Left hindlimb (tissue), 1 donor: ENCODE measurements around the gene SGO1.
"Not testable (repeated sequence)": the region's sequence is repeated elsewhere in the genome, so short reads cannot be mapped to it uniquely, and the experiment has no call there.

Experiments used
- DNase-seq: peaks from one replicate; pipeline ENCODE4 v3.0.0-alpha.2; 2018

SGO1 gene

GRCh38 chr3:20185679-20186599 lies at the start of gene SGO1:
Gene SGO1, minus strand, starts transcription at chr3:20186206. Its CDS starts 2,179 bp downstream, at chr3:20184027.
- peak; percentile 99 for DNase-seq

- no peak for DNase-seq
Measured at GRCh38 chr3:20235796-20236195, 49.8 kb upstream of the SGO1 start.

- no peak for DNase-seq
Measured at GRCh38 chr3:20232906-20233780, 47.1 kb upstream of the SGO1 start.

GRCh38 chr3:20230954-20231353 lies 44.9 kb upstream of the SGO1 start:
- DNase-seq, result no peak

- DNase-seq, result no peak
Measured at GRCh38 chr3:20225769-20226168, 39.8 kb upstream of the SGO1 start.

- no peak for DNase-seq
Measured at GRCh38 chr3:20222274-20222673, 36.3 kb upstream of the SGO1 start.

GRCh38 chr3:20218215-20218614 lies 32.2 kb upstream of the SGO1 start:
- DNase-seq, result no peak

- no peak for DNase-seq
Measured at GRCh38 chr3:20215636-20216035, 29.6 kb upstream of the SGO1 start.

GRCh38 chr3:20213491-20213890 lies 27.5 kb upstream of the SGO1 start:
- DNase-seq, result not testable (repeated sequence)

- not testable (repeated sequence) for DNase-seq
Measured at GRCh38 chr3:20207945-20208344, 21.9 kb upstream of the SGO1 start.

- not testable (repeated sequence) for DNase-seq
Measured at GRCh38 chr3:20205898-20206297, 19.9 kb upstream of the SGO1 start.

GRCh38 chr3:20201143-20201542 lies 15.1 kb upstream of the SGO1 start:
- DNase-seq, result no peak

- DNase-seq, result no peak
Measured at GRCh38 chr3:20197775-20198174, 11.8 kb upstream of the SGO1 start.

GRCh38 chr3:20194793-20195460 lies 8.9 kb upstream of the SGO1 start:
- DNase-seq, result no peak

- no peak for DNase-seq
Measured at GRCh38 chr3:20190991-20191390, 5.0 kb upstream of the SGO1 start.

- DNase-seq, result no peak
Measured at GRCh38 chr3:20186600-20187004, 596 bp upstream of the SGO1 start.

GRCh38 chr3:20185331-20185678 lies 701 bp downstream of the SGO1 start:
- no peak for DNase-seq

- no peak for DNase-seq
Measured at GRCh38 chr3:20182206-20182605, 3.8 kb downstream of the SGO1 start.

- DNase-seq, result no peak
Measured at GRCh38 chr3:20181276-20181675, 4.7 kb downstream of the SGO1 start.

- no peak for DNase-seq
Measured at GRCh38 chr3:20173844-20174410, 12.1 kb downstream of the SGO1 start.

GRCh38 chr3:20161714-20162113 lies 24.3 kb downstream of the SGO1 start:
- DNase-seq, result no peak

GRCh38 chr3:20160230-20160629 lies 25.8 kb downstream of the SGO1 start:
- DNase-seq, result no peak

GRCh38 chr3:20154928-20155327 lies 31.1 kb downstream of the SGO1 start:
- DNase-seq, result no peak
